HG02798 (cell line): ENCODE results near the gene PLOD3.
"Not testable (repeated sequence)": the region's sequence is repeated elsewhere in the genome, so short reads cannot be mapped to it uniquely, and the experiment has no call there.

Experiments used
- ATAC-seq: cut with Tn5 transposase; IDR thresholded peaks from one replicate; pipeline ENCODE4 v1.9.1; 2021; ENCODE audit warnings: mild to moderate bottlenecking; ENCODE audit not compliant: unreplicated experiment, poor library complexity

Gene PLOD3

GRCh38 chr7:101217388-101218235 is at the start of gene PLOD3, which contains the start of gene ZNHIT1:
PLOD3 (minus strand) TSS chr7:101217581; CDS start chr7:101217274, 307 bp downstream.
ZNHIT1 (plus strand) TSS chr7:101218165; CDS start chr7:101218196, 31 bp downstream.
- ATAC-seq, result peak; percentile 79

GRCh38 chr7:101265622-101266516 is 48.5 kb upstream of the PLOD3 start:
- ATAC-seq, result no peak

DNA sequence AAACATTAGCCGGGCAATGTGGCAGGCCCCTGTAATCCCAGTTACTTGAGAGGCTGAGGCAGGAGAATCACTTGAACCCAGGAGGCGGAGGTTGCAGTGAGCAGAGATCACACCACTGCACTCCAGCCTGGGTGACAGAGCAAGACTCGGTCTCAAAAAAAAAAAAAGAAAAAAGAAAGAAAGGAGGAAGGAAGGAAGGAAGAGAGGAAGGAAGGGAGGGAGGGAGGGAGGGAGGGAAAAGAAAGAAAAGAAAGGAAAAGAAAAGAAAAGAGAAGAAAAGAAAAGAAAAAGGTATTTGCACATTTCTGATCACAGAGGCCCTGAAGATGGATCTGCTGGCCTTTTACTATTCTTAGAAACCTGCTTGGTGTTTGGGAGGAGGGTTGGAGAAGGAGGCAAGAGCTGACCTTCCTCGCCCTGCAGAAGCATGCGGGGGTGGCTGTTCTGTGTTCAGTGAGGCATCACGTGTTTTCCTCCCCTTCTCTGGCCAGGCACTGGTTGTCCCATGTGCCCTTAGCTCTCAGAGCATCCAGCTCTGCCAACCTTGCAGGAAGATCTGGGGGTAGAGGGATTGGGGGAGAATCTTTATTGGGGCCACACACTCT is 46.8 kb upstream of the PLOD3 start:
- ATAC-seq, result not testable (repeated sequence)

GRCh38 chr7:101258243-101258731 is 40.9 kb upstream of the PLOD3 start:
- no peak for ATAC-seq

DNA sequence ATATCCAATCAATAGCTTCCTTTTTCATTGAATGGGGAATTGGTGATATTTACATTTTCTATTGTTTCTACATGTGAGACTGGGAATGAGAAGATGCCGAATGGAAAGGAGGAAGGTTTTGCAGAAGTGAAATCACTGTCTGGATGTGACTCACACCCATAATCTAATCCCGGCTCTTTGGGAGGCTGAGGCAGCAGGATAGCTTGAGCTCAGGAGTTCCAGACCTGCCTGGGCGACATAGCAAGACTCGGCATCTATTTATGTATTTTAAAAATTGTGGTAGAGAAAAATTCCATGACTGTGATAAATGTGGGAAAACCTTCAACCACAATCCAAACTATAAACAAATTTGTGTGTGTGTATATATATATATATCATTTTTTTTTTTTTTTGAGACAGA is 38.4 kb upstream of the PLOD3 start:
- ATAC-seq, result no peak

- ATAC-seq, result not testable (repeated sequence)
Measured at GRCh38 chr7:101253199-101253598, 35.8 kb upstream of the PLOD3 start.

- peak; percentile 99 for ATAC-seq
Measured at GRCh38 chr7:101251871-101252659, 34.7 kb upstream of the PLOD3 start.

DNA sequence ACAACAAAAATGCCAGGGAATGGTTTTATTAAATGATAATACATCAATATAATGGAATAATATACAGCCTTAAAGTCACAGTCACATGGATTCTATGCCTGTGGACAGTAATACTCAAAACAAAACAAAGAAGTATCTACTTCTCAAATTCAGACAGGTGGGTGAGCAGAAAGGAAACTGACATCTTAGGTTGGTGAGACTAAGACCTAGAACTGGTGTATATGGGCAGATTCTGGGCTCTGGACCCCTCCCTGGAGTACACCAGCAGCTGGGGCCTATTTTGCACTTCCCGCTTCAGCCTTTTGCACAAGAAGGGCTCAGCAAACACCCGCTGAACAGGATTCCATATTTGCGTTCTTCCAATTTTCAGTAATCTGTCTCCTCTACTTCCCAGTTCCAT is 32.9 kb upstream of the PLOD3 start:
- ATAC-seq, result no peak

- ATAC-seq, result no peak
Measured at GRCh38 chr7:101248276-101248675, 30.9 kb upstream of the PLOD3 start.

DNA sequence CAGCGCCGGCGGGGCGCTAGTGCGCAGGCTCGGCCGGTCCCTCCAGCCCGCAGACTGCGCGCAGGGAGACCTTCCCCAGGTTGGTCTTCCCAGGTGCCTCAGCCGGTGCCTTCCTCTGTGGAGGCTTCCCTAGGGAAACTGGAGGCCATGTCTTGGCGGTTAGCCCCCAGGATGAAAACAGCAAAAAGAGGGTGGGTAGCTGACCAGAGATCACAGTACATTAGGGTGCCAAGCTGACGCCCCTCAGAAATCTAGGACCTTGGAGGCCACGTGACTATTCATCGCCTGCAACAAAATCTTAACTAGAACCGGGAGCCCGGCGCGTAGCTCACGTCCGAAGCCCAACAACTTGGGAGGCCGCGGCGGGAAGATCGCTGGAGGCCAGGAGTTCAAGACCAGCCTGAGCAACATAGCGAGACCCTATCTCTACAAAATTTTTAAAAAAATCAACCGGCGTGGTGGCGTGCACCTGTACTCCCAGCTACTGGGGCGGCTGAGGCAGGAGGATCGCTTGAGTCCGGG is 27.8 kb upstream of the PLOD3 start:
- ATAC-seq, result no peak

DNA sequence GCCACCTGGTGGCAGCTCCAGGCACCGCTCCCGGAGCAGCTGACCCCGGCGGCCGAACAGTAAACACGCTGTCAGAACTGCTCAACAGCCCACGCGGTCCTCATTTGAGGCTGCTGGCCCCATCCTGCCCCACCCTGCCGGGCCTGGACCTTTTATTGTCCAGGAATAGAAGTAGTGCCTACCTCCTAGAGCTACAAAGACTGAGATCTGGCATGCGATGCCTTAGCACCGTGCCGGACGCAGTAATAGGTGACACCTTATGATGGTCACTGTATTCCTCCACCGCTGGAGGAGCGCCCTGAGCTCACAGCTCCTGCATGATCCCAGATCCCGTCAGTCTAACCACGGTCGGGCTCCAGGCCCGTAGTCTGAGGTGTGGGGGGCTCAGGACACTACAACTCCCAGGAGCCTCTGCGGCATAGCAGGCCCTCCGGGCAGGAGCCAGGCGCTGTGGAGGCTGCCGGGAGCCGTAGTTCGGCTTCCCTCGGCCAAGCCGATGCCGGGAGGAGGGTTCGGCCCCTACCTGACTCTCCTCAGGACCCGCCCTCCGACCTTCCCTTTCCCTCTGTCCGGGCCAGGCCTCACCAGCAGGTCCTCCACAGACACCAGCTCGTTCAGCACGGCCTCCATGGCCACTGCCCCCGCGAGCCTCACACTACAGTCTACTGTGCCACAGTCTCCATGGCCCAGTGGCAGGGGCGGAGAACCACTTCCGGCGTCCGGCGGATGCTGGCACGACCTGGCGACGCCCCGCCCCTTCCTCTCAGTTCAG is 27.2 kb upstream of the PLOD3 start, which contains the start of gene FIS1:
Gene FIS1 (minus strand): TSS at position 707 of the 772 bp plus-strand sequence. CDS start 77 bp downstream, at position 630.
- ATAC-seq, result peak; percentile 94

- ATAC-seq, result no peak
Measured at GRCh38 chr7:101243646-101244374, 26.4 kb upstream of the PLOD3 start.

DNA sequence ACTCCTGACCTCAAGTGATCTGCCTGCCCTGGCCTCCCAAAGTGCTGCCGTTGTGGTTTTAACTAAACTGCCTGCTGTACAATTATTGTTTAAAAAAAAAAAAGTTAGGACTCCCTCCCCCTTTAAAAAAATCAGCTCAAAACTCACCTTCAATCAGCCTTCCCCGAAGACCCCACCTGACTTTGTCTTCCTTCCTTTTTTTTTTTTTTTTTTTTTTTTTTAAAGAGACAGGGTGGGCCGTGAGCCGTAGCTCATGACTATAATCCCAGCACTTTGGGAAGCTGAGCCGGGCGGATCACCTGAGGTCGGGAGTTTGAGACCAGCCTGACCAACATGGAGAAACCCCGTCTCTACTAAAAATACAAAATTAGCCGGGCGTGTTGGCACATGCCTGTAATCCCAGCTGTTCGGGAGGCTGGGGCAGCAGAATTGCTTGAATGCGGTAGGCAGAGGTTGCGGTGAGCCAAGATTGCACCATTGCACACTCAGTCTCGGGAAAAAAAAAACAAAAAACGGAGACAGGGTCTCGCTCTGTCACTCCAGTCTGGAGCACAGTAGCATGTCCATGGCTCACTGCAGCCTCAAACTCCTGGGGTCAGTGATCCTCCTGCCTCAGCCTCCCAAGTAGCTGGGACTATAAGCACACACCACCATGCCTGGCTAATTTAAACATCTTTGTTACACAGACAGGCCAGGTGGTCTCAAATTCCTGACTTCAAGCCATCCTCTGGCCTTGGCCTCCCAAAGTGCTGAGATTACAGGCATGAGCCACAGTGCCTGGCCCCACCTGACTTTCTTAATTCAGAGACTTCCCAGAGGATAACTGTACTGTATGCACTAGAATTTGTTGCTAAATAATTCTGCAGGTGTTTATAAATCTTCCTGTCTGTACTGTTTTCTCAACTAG is 24.3 kb upstream of the PLOD3 start:
- ATAC-seq, result no peak

DNA sequence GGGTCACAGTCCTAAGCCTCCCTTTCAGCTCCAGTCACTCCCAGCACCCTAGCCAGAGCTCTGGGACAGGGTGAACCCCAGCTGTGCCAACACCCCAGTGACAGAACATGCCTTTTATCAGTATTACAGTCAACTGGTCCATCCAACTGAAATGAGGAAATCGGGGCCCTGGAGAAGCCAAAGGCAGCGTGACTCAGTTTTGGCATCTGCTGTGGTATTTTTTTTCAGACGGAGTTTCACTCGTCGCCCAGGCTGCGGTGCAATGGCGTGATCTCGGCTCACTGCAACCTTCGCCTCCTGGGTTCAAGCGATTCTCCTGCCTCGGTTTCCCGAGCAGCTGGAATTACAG is 23.6 kb upstream of the PLOD3 start:
- no peak for ATAC-seq

DNA sequence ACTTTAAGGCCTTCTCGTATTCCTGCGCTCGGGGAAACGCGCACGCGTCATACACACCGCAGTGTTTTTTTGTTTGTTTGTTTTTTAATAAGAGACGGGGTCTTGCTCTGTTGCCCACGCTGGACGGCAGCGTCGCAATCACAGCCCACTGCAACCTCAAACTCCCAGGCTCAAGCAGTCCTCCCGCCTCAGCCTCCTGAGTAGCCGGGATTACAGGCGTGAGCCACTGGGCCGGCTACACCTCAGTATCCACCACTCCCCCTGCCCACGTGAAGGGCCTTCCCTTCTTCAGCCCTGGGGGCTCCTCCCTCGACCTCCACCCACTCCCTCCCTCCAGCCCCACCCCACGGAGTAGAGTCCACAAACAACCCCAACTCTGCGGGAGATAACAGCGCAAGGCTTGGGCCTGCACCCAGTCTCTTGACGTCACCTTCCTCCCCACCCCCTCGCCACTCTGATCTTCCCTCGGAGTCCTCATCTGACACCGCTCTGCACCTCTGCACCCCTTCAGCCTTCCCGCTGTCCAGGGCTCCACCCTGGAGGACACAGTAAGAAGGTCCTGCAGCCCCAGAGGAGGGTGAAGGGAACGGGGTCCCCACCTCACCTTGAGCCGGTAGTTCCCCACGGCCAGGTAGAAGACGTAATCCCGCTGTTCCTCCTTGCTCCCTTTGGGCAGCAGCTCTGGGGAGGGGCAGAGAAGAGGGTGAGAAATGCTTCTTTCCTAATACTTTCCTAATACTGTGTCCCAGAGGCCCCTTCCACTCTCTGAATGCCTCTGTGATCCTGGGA is 23.0 kb upstream of the PLOD3 start:
- no peak for ATAC-seq

- no peak for ATAC-seq
Measured at GRCh38 chr7:101239951-101240220, 22.5 kb upstream of the PLOD3 start.
